ENCODE results near the gene MAGEA2B. TPM values are rescaled to one million over a fixed set of nuclear protein-coding genes. Genes with fewer than 3 reads are reported as not detected.
"Not testable (repeated sequence)": the region's sequence is repeated elsewhere in the genome, so short reads cannot be mapped to it uniquely, and the experiment has no call there.

The MAGEA2B gene
- total RNA-seq, 1 donor from 2014 or later, result not detected

DNA sequence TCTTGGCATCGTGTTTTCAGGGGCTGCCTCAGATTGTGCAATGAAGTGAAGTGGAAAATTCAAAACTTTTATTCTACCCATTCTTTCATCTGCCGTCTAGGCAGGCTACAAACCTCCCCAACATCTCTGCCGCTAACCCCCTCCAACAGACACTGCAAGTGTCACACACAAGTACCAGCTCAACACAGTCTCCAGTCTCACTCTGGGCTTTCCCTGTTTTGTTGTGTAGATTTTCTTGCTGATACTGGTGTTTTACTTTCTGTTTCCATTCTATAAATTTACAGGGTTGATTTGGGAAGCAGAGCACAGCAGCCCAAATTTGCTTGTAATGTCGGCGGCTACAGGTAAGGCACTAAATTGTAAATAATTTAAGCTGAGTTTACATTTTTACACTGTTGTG is 40.4 kb downstream of the MAGEA2B start:
- not testable (repeated sequence) for DNase-seq (ENCODE audit: low spot score)

DNA sequence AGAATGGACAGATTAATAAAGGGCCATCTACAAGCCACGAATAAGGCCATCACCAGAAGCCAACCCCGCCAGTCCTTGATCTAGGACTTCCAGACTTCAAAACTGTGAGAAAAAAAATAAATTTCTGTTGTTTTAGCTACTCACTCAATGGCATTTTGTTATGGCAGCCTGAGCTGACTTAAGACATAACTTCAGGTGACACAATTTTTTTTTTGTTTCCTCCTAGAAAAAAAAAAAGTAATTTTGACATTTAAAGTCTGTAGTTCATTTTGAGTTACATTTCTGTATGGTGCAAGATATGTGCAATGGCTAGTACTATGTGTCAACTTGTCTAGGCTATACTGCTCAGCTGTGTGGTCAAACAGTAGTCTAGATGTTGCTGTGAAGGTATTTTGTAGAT is 44.5 kb downstream of the MAGEA2B start, which contains the start of gene CSAG3:
TSS of gene CSAG3 (plus strand) at position 301 of the 400 bp plus-strand sequence.
- not testable (repeated sequence) for DNase-seq (ENCODE audit: low spot score)

DNA sequence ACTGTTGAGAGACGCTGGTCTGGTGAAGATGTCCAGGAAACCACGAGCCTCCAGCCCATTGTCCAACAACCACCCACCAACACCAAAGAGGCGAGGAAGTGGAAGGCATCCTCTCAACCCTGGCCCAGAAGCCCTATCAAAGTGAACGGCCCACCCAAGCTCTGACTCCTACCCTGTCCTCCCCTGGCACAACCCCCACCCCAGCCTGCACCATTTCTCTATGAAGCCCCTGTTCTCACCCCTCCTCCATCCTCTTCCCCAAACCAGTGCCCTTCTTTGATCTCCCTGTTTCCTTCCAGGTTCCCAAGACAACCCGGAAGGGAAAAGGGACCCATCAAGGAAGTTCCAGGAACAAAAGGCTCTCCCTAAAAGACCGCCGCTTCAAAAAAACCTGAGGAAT is 45.1 kb downstream of the MAGEA2B start:
- not testable (repeated sequence) for DNase-seq (ENCODE audit: low spot score)

DNA sequence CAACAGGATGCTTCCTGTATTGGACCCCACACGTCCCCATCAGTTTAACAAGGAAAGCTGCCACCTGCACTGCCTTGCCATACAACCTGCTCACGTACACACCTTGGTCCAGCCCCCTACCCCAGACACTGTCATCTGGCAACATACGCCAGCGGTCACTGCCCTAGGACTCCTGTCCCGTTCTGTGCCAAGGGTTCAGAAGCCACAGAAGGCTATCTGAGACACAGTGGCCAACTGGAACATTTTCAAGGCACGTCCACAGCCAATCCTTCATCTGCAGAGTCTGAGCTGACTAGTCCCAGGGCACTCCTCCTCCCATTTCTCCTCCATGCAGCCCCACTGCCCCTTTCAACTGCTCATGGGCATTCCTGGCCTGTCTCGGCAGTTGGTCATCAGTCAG is 47.2 kb downstream of the MAGEA2B start:
- not testable (repeated sequence) for DNase-seq (ENCODE audit: low spot score)

DNA sequence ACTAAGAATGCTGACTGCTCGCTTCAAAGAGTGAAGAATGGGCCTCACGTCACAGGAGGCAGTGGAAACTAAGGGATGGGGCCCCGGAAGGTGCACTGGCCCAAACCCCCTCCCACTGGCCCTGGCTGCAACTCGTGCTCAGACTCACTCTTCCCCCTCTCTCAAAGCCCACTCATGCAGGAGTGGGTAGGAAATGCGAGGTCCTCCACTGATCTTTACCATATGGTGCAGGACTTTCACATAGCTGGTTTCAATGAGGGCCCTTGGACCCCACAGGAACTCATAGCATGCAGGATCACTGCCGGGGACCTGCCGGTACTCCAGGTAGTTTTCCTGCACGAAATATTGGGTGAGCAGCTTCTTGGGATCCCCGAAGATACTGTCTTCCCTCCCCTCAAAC is 52.1 kb downstream of the MAGEA2B start:
- DNase-seq (ENCODE audit: low spot score), result not testable (repeated sequence)

Other genes with a start within 250 kb of the MAGEA2B start
- 0.26 TPM for gene GABRQ, start 76.7 kb upstream of the MAGEA2B start, total RNA-seq
- gene MAGEA3, start 15.8 kb upstream of the MAGEA2B start, total RNA-seq, result not detected
- gene CSAG2, start 5.4 kb upstream of the MAGEA2B start, total RNA-seq, result not detected
- not detected for gene CSAG1, start 19.1 kb downstream of the MAGEA2B start, total RNA-seq
- gene MAGEA12, start 19.1 kb downstream of the MAGEA2B start, total RNA-seq, result not detected
- not detected for gene MAGEA2, start 39.2 kb downstream of the MAGEA2B start, total RNA-seq
- gene CSAG3, start 44.6 kb downstream of the MAGEA2B start, total RNA-seq, result not detected
- not detected for gene MAGEA6, start 55.1 kb downstream of the MAGEA2B start, total RNA-seq
- gene CETN2, start 116.1 kb downstream of the MAGEA2B start, total RNA-seq, result 47.1 TPM
- gene NSDHL, start 116.4 kb downstream of the MAGEA2B start, total RNA-seq, result 25.1 TPM
- 62.2 TPM for gene ZNF185, start 183.4 kb downstream of the MAGEA2B start, total RNA-seq